ENCODE measurements around the gene TMC8. TPM values are rescaled to one million over a fixed set of nuclear protein-coding genes. Genes with fewer than 3 reads are reported as not detected.

Gene TMC8
- total RNA-seq, 1 experiment from 2014 or later = 0.32 TPM

- Histone ChIP-seq H3K4me3 (ENCODE audit: low read depth, low read length, poor library complexity, severe bottlenecking) (no peak overlapping the region), H3K27ac (ENCODE audit: low read depth, low read length, poor library complexity, severe bottlenecking) (no peak overlapping the region), H3K9me3 (ENCODE audit: low read depth, low read length, poor library complexity, severe bottlenecking) (no peaks in the 10 kb centered on the region), H3K36me3 (ENCODE audit: insufficient read depth, low read length, poor library complexity, severe bottlenecking) (peaks cover 30% of the 10 kb centered on the region), H3K4me1 (ENCODE audit: insufficient read depth, low read length, poor library complexity, severe bottlenecking) (no peaks in the 10 kb centered on the region), H3K27me3 (replicated peaks; ENCODE audit: insufficient read depth, low read depth, low read length, poor library complexity) (no peaks in the 10 kb centered on the region)
- no TSS peak for BruUV-seq (replicated peaks)
- no peak for DNase-seq (ENCODE audit: low spot score)
- POLR2A ChIA-PET (ENCODE audit: low non-redundant PET) = no interaction called here
- intact Hi-C loops (cut with micrococcal nuclease; ENCODE audit: unreplicated experiment) = no loop called here
- CTCF ChIA-PET = no interaction called here
- TF ChIP-seq CTCF (conservative IDR thresholded peaks at IDR 0.05; ENCODE audit: low read depth, low read length) (no peak), EZH2 (IDR thresholded peaks at IDR 0.05; ENCODE audit: borderline replicate concordance, low read depth, low read length, poor library complexity, severe bottlenecking) (no peak)
Measured at GRCh38 chr17:78082988-78083387, 47.6 kb upstream of the TMC8 start.

- Histone ChIP-seq H3K27me3 (replicated peaks; ENCODE audit: insufficient read depth, low read depth, low read length, poor library complexity) (no peaks in the 10 kb centered on the region), H3K36me3 (ENCODE audit: insufficient read depth, low read length, poor library complexity, severe bottlenecking) (peaks cover 13% of the 10 kb centered on the region), H3K4me3 (ENCODE audit: low read depth, low read length, poor library complexity, severe bottlenecking) (no peak overlapping the region), H3K4me1 (ENCODE audit: insufficient read depth, low read length, poor library complexity, severe bottlenecking) (no peaks in the 10 kb centered on the region), H3K27ac (ENCODE audit: low read depth, low read length, poor library complexity, severe bottlenecking) (no peak overlapping the region), H3K9me3 (ENCODE audit: low read depth, low read length, poor library complexity, severe bottlenecking) (no peaks in the 10 kb centered on the region)
- no peak for TF ChIP-seq EZH2 (IDR thresholded peaks at IDR 0.05; ENCODE audit: borderline replicate concordance, low read depth, low read length, poor library complexity, severe bottlenecking)
- no peak for TF ChIP-seq CTCF (conservative IDR thresholded peaks at IDR 0.05; ENCODE audit: low read depth, low read length)
- CTCF ChIA-PET = no interaction called here
- no peak for DNase-seq (ENCODE audit: low spot score)
- intact Hi-C loops (cut with micrococcal nuclease; ENCODE audit: unreplicated experiment) = no loop called here
- POLR2A ChIA-PET (ENCODE audit: low non-redundant PET) = no interaction called here
- BruUV-seq (replicated peaks) = no TSS peak
Measured at GRCh38 chr17:78086740-78087139, 43.8 kb upstream of the TMC8 start.

GRCh38 chr17:78088529-78088928 lies 42.0 kb upstream of the TMC8 start:
- BruUV-seq (replicated peaks) = no TSS peak
- H3K36me3 ChIP-seq (ENCODE audit: insufficient read depth, low read length, poor library complexity, severe bottlenecking) = peaks cover 26% of the 10 kb centered on the region
- TF ChIP-seq CTCF (conservative IDR thresholded peaks at IDR 0.05; ENCODE audit: low read depth, low read length) (no peak), EZH2 (IDR thresholded peaks at IDR 0.05; ENCODE audit: borderline replicate concordance, low read depth, low read length, poor library complexity, severe bottlenecking) (no peak)
- CTCF ChIA-PET = interaction anchor here (0.7 kb wide), 1 partner anchor 98 kb away, joined by 4 read pairs; the partner anchor contains the start of genes AFMID and TK1
- intact Hi-C loops (cut with micrococcal nuclease; ENCODE audit: unreplicated experiment) = no loop called here
- no peaks in the 10 kb centered on the region for H3K9me3 ChIP-seq (ENCODE audit: low read depth, low read length, poor library complexity, severe bottlenecking)
- no peak for DNase-seq (ENCODE audit: low spot score)
- no peaks in the 10 kb centered on the region for H3K27me3 ChIP-seq (replicated peaks; ENCODE audit: insufficient read depth, low read depth, low read length, poor library complexity)
- H3K4me3 ChIP-seq (ENCODE audit: low read depth, low read length, poor library complexity, severe bottlenecking) = no peak overlapping the region
- H3K27ac ChIP-seq (ENCODE audit: low read depth, low read length, poor library complexity, severe bottlenecking) = no peak overlapping the region
- H3K4me1 ChIP-seq (ENCODE audit: insufficient read depth, low read length, poor library complexity, severe bottlenecking) = no peaks in the 10 kb centered on the region
- POLR2A ChIA-PET (ENCODE audit: low non-redundant PET) = no interaction called here
